HG02798 (cell line): ENCODE measurements around the gene VAV3.

Source experiments
- ATAC-seq: cut with Tn5 transposase; IDR thresholded peaks from one replicate; pipeline ENCODE4 v1.9.1; 2021; ENCODE audit warnings: mild to moderate bottlenecking; ENCODE audit not compliant: unreplicated experiment, poor library complexity

VAV3 gene

DNA sequence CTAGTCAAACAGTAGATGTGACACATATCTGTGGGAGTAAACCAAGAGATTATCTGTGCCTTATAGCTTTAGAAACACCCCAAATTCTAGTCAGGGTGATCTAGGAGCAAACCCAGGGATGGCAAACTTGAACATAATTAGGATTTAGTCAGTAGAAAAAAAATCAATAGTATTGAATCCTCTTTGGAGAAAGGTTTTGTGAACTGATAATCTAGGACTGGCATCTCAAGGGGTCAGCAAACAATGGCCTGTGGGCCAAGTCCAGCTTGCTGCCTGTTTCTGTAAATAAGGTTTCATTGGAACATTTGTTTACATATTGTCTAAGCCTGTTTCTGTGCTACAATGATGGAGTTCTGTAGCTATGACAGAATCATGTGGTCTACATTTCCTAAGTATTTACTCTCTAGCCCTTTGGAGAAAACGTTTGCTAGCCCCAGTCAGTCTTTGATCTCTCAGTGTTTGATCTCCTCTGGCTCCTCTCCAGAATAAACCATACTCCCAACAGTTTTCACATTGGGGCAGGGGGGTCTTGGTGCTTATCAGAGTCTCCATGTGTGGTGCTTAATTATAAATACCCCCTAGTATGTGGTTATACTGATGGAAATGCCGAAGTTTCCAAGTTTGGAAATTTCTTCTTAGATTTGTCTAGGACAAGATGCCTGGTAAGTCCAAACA, 438.3 kb downstream of the VAV3 start:
- ATAC-seq: no peak

- no peak for ATAC-seq
Measured at GRCh38 chr1:107525961-107526360, 439.0 kb downstream of the VAV3 start.

DNA sequence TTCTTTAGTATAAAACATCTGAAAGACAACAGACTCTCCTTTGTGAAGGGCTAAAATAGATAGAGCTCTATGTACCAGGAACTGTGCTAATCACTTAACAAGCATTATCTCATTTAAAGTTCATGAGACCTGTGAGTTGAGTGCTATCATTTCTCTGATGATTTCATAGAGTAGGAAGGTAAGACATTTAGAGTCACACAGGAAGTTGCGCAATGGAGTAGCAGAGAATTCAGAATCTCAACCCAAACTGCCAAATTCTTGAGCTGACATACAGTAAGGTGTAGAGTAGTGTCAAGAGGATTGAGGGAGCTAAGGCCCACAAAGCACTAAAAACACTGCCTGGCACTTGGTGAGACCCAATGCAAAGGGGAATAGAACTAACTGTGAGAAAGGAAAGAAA, 439.8 kb downstream of the VAV3 start:
- no peak for ATAC-seq

GRCh38 chr1:107524301-107524700, 440.7 kb downstream of the VAV3 start:
- no peak for ATAC-seq

GRCh38 chr1:107523736-107524135, 441.2 kb downstream of the VAV3 start:
- no peak for ATAC-seq

GRCh38 chr1:107523061-107523460, 441.9 kb downstream of the VAV3 start:
- ATAC-seq: no peak
